Type B pancreatic cell (in vitro differentiated cells): ENCODE measurements around the gene CRELD2. TPM values are rescaled to one million over a fixed set of nuclear protein-coding genes. Genes with fewer than 3 reads are reported as not detected.

Experiments
- DNase-seq: peaks from one replicate; pipeline ENCODE4 v3.0.0; 2021; ENCODE audit warnings: mixed read lengths; ENCODE audit not compliant: unreplicated experiment; ENCODE audit errors: extremely low spot score
- H3K27ac Mint-ChIP-seq: 2 replicates; pipeline ENCODE4 v1.8.0; 2021; ENCODE audit warnings: mild to moderate bottlenecking, mixed read lengths
- H3K27me3 Mint-ChIP-seq: 2 replicates; pipeline ENCODE4 v1.8.0; 2021; ENCODE audit warnings: mixed read lengths
- H3K36me3 Mint-ChIP-seq: 2 replicates; pipeline ENCODE4 v1.8.0; 2021; ENCODE audit warnings: mixed read lengths
- H3K4me1 Mint-ChIP-seq: one replicate; pipeline ENCODE4 v1.8.0; 2021; ENCODE audit warnings: mixed read lengths; ENCODE audit not compliant: unreplicated experiment
- H3K4me3 Mint-ChIP-seq: 2 replicates; pipeline ENCODE4 v1.8.0; 2021; ENCODE audit warnings: mild to moderate bottlenecking, mixed read lengths
- H3K9me3 Mint-ChIP-seq: 2 replicates; pipeline ENCODE4 v1.8.0; 2021; ENCODE audit warnings: mixed read lengths
- CTCF ChIP-seq: fragments of 200-600 bp; sonication (generic); conservative IDR thresholded peaks from 2 replicates; pipeline ENCODE4 v1.5.0; 2021; ENCODE audit warnings: antibody characterized with exemption, mild to moderate bottlenecking
- total RNA-seq: library from RNA; stranded (reverse); gene quantifications from 2 replicates; pipeline ENCODE4 v1.2.1, GENCODE V29; 2021; ENCODE audit warnings: low replicate concordance

Gene CRELD2
- total RNA-seq, 1 donor from 2014 or later, result 55.8 TPM

DNA sequence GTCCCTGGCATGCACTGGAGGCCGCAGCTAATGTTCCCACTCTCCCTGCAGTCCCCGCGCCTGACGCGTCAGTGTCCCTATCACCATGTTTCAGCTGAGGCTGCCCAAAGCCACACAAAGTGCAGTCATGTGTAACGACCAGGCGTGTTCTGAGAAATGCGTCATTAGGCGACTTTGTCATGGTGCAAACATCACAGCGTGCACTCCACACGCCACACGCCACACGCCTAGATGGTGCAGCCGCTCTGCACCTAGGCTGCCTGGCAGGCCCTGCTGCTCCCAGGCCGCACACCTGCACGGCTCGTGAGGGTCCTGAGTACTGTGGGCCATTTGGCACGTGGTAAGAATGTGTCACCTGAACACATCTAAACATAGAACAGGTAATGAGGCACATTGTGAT is 2.4 kb downstream of the CRELD2 start:
- DNase-seq, result no peak
- Mint-ChIP-seq H3K9me3 (no peaks in the 10 kb centered on the region), H3K27ac (peak overlapping the region; percentile 29), H3K4me3 (peak overlapping the region; percentile 47), H3K36me3 (no peaks in the 10 kb centered on the region), H3K27me3 (no peaks in the 10 kb centered on the region), H3K4me1 (peaks cover 3% of the 10 kb centered on the region)
- TF ChIP-seq CTCF, result no peak

DNA sequence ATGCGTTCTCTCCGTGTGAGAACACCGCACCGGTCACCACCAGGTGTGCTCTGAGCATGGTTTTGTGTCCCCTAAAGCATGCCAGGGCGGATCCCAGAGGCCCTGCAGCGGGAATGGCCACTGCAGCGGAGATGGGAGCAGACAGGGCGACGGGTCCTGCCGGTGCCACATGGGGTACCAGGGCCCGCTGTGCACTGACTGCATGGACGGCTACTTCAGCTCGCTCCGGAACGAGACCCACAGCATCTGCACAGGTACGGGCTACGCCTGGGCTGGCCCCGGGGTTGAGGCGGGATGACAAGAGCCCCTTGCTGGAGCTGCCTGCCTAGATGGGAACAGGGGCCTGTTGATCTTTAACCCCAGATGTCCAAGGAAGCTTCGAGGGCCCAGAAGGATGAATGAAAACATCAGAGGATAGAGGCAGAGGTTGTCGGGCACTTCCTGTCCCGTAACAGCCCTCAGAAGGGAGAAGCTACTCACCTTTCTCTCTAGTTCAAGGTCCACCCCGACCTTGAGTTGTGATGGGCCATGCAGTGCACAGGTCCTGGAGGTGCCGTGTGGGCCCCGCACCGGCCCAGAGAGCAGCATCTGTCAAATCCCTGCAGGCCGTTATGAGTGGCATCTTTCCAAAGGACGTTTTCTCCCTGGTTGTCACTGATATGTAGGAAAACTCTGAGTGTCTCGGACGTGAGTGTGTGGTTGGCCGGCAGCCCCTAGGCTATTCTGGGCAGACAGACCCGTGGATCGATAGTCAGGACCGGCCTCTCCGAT is 3.3 kb downstream of the CRELD2 start:
- no peak overlapping the region for H3K27ac Mint-ChIP-seq
- H3K9me3 Mint-ChIP-seq, result no peaks in the 10 kb centered on the region
- no peak overlapping the region for H3K4me3 Mint-ChIP-seq
- no peak for TF ChIP-seq CTCF
- H3K27me3 Mint-ChIP-seq, result no peaks in the 10 kb centered on the region
- peaks cover 7% of the 10 kb centered on the region for H3K4me1 Mint-ChIP-seq
- DNase-seq, result no peak
- no peaks in the 10 kb centered on the region for H3K36me3 Mint-ChIP-seq

- Mint-ChIP-seq H3K4me1 (peaks cover 12% of the 10 kb centered on the region), H3K27ac (no peak overlapping the region), H3K27me3 (no peaks in the 10 kb centered on the region), H3K9me3 (no peaks in the 10 kb centered on the region), H3K36me3 (no peaks in the 10 kb centered on the region), H3K4me3 (peak overlapping the region; percentile 41)
- no peak for DNase-seq
- TF ChIP-seq CTCF, result no peak
Observed at GRCh38 chr22:49922484-49922883, 4.0 kb downstream of the CRELD2 start.

DNA sequence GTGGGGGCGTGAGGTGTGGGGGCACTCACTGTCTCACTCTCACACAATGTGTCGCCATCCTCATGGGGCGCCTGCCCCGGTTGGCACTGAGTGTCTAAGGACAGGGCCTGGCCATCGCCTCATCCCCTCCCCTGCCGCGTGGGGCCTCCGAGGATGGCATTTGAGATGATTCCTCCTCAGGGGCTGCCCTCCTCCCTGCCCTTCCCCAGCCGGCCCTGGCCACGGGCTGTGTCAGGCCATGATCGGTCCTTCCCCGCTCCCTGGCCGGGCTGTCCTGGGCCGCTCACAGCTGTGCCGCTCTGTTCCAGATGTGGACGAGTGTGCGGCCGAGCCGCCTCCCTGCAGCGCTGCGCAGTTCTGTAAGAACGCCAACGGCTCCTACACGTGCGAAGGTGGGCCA is 4.5 kb downstream of the CRELD2 start:
- Mint-ChIP-seq H3K27ac (no peak overlapping the region), H3K36me3 (no peaks in the 10 kb centered on the region), H3K4me3 (no peak overlapping the region), H3K4me1 (peaks cover 12% of the 10 kb centered on the region), H3K27me3 (no peaks in the 10 kb centered on the region), H3K9me3 (no peaks in the 10 kb centered on the region)
- DNase-seq, result peak; percentile 69
- no peak for TF ChIP-seq CTCF

DNA sequence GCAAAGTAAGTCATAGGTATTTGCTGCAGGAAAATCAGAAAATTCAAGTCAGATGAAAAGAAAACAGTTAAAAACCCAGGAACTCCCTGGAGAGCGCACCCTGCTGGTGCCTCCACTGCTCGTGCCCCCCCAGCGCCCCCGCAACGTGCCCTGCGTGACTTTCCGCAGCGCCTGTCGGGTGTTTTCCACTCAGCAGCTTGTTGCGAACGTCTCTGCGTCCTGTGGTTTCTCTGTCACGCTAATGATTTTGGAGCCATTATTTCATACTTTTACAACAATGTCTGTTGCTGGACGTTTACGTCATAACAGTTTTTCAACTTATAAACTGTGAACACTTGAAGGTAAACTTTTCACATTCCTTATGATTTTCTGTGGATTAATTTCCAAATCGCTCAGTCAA is 5.0 kb downstream of the CRELD2 start:
- Mint-ChIP-seq H3K27me3 (no peaks in the 10 kb centered on the region), H3K4me3 (no peak overlapping the region), H3K9me3 (no peaks in the 10 kb centered on the region), H3K27ac (no peak overlapping the region), H3K36me3 (no peaks in the 10 kb centered on the region), H3K4me1 (peaks cover 12% of the 10 kb centered on the region)
- TF ChIP-seq CTCF, result no peak
- DNase-seq, result no peak
